Measurements from ENCODE around the gene KLHL4.
"Not testable (repeated sequence)": the region's sequence is repeated elsewhere in the genome, so short reads cannot be mapped to it uniquely, and the experiment has no call there.

KLHL4 gene

DNA sequence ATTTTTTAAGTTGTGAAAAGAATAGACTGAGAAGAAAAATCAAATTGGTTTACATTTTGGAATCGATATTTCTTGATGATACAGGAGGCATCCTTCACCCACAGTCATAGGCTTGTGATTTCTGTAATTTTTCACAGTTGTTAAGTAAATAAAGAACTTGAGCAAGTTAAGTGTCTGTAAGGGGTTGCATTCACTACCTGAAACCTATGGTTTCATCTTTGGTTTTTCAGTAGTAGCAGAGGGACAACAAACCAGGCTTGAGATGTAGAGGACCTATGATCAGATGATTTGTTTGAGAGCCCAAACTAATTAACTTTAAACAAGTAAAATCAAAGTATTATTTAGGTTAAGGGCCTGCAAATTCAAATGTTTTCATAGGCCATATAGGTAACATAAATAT is 175.6 kb downstream of the KLHL4 start:
- in situ Hi-C loops (cut with MboI; ENCODE audit: low sequenced_read_pairs, unreplicated experiment), result no loop called here
- TF ChIP-seq, protein P1, sequence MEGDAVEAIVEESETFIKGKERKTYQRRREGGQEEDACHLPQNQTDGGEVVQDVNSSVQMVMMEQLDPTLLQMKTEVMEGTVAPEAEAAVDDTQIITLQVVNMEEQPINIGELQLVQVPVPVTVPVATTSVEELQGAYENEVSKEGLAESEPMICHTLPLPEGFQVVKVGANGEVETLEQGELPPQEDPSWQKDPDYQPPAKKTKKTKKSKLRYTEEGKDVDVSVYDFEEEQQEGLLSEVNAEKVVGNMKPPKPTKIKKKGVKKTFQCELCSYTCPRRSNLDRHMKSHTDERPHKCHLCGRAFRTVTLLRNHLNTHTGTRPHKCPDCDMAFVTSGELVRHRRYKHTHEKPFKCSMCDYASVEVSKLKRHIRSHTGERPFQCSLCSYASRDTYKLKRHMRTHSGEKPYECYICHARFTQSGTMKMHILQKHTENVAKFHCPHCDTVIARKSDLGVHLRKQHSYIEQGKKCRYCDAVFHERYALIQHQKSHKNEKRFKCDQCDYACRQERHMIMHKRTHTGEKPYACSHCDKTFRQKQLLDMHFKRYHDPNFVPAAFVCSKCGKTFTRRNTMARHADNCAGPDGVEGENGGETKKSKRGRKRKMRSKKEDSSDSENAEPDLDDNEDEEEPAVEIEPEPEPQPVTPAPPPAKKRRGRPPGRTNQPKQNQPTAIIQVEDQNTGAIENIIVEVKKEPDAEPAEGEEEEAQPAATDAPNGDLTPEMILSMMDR (IDR thresholded peaks at IDR 0.05; ENCODE audit: borderline replicate concordance, control extremely low read depth, extremely low read depth, insufficient read depth, missing control alignments), result no peak
- no peak for DNase-seq (ENCODE audit: low spot score)

GRCh38 chrX:87697409-87697808 is 179.8 kb downstream of the KLHL4 start:
- TF ChIP-seq, protein P1 (IDR thresholded peaks at IDR 0.05; ENCODE audit: borderline replicate concordance, control extremely low read depth, extremely low read depth, insufficient read depth, missing control alignments), result no peak
- in situ Hi-C loops (cut with MboI; ENCODE audit: low sequenced_read_pairs, unreplicated experiment), result no loop called here
- no peak for DNase-seq (ENCODE audit: low spot score)

GRCh38 chrX:87702795-87703194 is 185.2 kb downstream of the KLHL4 start:
- DNase-seq (ENCODE audit: low spot score), result no peak
- in situ Hi-C loops (cut with MboI; ENCODE audit: low sequenced_read_pairs, unreplicated experiment), result no loop called here
- TF ChIP-seq, protein P1 (IDR thresholded peaks at IDR 0.05; ENCODE audit: borderline replicate concordance, control extremely low read depth, extremely low read depth, insufficient read depth, missing control alignments), result no peak

DNA sequence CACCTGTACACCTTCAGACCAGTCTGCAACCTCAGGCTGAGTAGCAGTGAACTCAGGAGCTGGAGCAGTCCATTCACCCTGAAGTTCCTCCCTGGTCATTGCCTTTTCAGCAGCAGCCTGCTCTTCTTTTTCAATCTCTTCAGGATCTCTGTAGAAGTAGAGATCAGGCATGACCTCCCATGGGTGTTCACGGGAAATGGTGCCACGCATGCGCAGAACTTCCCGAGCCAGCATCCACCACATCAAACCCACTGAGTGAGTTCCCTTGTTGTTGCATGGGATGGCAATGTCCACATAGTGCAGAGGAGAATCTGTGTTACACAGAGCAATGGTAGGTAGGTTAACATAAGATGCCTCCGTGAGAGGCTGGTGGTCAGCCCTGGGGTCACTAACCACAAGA is 185.9 kb downstream of the KLHL4 start:
- DNase-seq (ENCODE audit: low spot score); in situ Hi-C loops (cut with MboI; ENCODE audit: low sequenced_read_pairs, unreplicated experiment): not testable (repeated sequence)

DNA sequence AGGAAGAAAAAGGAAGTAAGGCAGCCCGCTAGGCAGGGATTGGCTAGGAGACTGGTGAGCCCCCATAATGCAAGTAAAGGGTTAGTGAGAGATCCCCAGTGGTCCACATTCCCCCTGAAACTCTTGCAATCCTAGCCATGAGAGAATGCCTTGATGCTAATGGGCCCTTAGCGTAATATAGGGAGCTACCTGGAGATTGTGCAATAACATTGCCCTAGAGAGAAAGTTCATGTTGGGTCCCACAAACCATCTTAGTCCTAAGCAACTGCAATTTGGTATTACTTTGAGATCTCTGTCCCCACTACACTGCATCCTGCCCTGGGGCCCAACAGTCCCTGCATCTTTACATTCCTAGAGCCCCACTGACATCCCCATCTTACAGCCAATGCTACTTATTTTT is 188.5 kb downstream of the KLHL4 start:
- DNase-seq (ENCODE audit: low spot score), result no peak
- in situ Hi-C loops (cut with MboI; ENCODE audit: low sequenced_read_pairs, unreplicated experiment), result no loop called here
- TF ChIP-seq, protein P1 (IDR thresholded peaks at IDR 0.05; ENCODE audit: borderline replicate concordance, control extremely low read depth, extremely low read depth, insufficient read depth, missing control alignments), result no peak

DNA sequence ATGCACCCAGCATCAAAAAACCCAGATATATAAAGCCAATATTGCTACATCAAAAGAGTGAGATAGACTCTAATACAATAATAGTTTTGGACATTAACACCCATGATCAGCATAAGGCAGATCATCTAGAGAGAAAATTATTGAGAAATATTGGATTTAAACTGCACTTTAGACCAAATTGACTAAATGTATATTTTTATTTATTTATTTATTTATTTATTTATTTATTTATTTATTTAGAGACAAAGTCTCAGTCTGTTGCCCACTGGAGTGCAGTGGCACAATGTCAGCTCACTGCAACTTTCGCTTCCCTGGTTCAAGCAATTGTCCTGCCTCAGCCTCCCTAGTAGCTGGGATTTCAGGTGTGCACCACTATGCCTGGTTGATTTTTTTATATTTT is 193.0 kb downstream of the KLHL4 start:
- TF ChIP-seq, protein P1 (IDR thresholded peaks at IDR 0.05; ENCODE audit: borderline replicate concordance, control extremely low read depth, extremely low read depth, insufficient read depth, missing control alignments), result no peak
- in situ Hi-C loops (cut with MboI; ENCODE audit: low sequenced_read_pairs, unreplicated experiment), result no loop called here
- no peak for DNase-seq (ENCODE audit: low spot score)

All from GM13976 (cell line).